IPS-15b (cell line): ENCODE measurements around the gene KLC1.
"Not testable (repeated sequence)": the region's sequence is repeated elsewhere in the genome, so short reads cannot be mapped to it uniquely, and the experiment has no call there.

ENCODE experiments used
- H3K27me3 ChIP-seq: one replicate; pipeline ENCODE4 v1.6.1; 2013; ENCODE audit warnings: low read length; ENCODE audit not compliant: control insufficient read depth, insufficient read depth
- H3K36me3 ChIP-seq: one replicate; pipeline ENCODE4 v1.6.1; 2013; ENCODE audit warnings: low read length; ENCODE audit not compliant: control insufficient read depth, insufficient read depth
- H3K4me1 ChIP-seq: one replicate; pipeline ENCODE4 v1.6.1; 2013; ENCODE audit warnings: mild to moderate bottlenecking, low read length; ENCODE audit not compliant: control insufficient read depth, insufficient read depth
- H3K4me3 ChIP-seq: one replicate; pipeline ENCODE4 v1.5.1; 2013; ENCODE audit warnings: low read depth, low read length
- H3K9ac ChIP-seq: one replicate; pipeline ENCODE4 v1.6.1; 2013; ENCODE audit warnings: low read depth, mild to moderate bottlenecking, low read length
- H3K9me3 ChIP-seq: one replicate; pipeline ENCODE4 v1.6.1; 2013; ENCODE audit warnings: mild to moderate bottlenecking, low read length; ENCODE audit not compliant: control insufficient read depth, insufficient read depth

Gene KLC1

DNA sequence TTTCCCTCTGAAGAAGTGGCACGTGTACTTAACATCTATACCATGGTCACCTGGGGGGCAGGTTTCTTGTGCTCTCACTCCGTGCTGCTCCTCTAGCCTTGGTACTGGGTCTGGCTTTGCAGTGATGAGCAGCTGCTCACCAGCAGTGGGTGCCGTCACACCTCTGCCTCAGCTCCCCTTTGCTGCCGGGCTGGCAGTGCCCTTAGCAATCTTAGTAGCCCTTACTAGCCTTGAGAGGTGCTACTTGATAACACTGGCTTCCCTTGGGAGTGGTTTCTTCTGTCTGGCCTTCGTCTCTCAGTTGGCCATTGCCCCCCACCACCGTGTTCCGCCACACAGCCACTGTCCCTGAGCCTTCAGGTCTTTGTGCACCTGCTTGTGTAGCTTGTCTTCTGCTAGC lies 22.6 kb downstream of the KLC1 start:
- H3K4me1 ChIP-seq: no peaks in the 10 kb centered on the region
- H3K9me3 ChIP-seq: no peaks in the 10 kb centered on the region
- no peak overlapping the region for H3K4me3 ChIP-seq
- no peak overlapping the region for H3K9ac ChIP-seq
- H3K27me3 ChIP-seq: no peaks in the 10 kb centered on the region
- H3K36me3 ChIP-seq: peaks cover 21% of the 10 kb centered on the region

DNA sequence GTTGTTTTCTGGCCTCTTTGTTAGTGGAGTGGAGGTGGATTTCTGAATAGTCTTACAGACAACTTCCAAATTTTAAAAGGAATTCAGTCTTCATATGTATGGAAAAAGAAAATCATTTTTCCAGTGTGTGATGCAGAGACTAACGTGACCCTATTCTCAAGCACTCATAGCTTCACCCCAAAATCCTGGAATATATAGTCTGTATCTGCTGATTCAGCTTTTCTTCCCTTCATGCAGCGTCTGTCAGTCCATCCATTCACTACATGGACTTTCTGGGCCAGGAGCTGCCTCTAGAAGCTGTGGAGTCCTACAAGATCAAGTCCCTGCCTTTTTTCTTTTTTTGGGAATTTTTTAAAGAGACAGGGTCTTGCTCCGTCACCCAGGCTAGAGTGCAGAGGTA lies 23.8 kb downstream of the KLC1 start:
- H3K9me3 ChIP-seq: no peaks in the 10 kb centered on the region
- no peaks in the 10 kb centered on the region for H3K27me3 ChIP-seq
- H3K36me3 ChIP-seq: peaks cover 27% of the 10 kb centered on the region
- no peak overlapping the region for H3K4me3 ChIP-seq
- no peak overlapping the region for H3K9ac ChIP-seq
- H3K4me1 ChIP-seq: no peaks in the 10 kb centered on the region

DNA sequence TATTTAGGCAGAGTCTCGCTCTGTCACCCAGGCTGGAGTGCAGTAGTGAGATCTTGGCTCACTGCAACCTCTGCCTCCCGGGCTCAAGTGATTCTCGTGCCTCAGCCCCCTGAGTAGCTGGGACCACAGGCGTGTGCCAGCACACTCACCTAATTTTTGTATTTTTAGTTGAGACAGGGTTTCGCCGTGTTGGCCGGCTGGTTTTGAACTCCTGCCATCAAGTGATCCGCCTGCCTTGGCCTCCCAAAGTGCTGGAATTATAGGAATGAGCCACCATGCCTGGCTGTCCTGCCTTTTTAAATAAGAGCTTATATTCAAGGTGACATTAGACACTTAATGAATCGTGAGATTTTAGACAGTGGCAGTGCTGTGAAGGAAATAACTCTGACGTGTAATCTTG lies 24.3 kb downstream of the KLC1 start:
- H3K36me3 ChIP-seq: peaks cover 29% of the 10 kb centered on the region
- H3K9me3 ChIP-seq, H3K4me3 ChIP-seq, H3K9ac ChIP-seq, H3K4me1 ChIP-seq, H3K27me3 ChIP-seq: not testable (repeated sequence)

DNA sequence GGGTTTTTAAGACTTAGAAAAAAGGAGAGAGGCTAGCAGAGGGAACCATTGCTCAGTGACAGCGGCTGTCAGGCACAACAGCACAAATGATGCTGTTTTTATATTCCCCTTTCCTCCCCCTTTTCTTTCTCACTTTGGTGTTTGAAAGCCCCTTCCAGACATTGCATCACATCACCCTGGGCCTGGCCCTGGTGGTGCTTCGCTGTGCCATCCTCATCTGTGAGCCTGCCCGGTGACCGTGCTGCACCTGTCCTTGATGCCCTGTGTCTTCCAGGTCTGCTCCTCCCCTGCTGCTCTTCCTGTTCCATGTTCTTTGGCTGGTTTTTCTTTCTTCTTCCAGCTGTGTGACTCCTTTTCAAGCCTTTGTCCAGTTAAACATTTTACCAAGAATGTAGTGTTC lies 24.8 kb downstream of the KLC1 start:
- no peaks in the 10 kb centered on the region for H3K9me3 ChIP-seq
- H3K36me3 ChIP-seq: peaks cover 29% of the 10 kb centered on the region
- no peak overlapping the region for H3K9ac ChIP-seq
- H3K27me3 ChIP-seq: no peaks in the 10 kb centered on the region
- no peak overlapping the region for H3K4me3 ChIP-seq
- H3K4me1 ChIP-seq: no peaks in the 10 kb centered on the region

DNA sequence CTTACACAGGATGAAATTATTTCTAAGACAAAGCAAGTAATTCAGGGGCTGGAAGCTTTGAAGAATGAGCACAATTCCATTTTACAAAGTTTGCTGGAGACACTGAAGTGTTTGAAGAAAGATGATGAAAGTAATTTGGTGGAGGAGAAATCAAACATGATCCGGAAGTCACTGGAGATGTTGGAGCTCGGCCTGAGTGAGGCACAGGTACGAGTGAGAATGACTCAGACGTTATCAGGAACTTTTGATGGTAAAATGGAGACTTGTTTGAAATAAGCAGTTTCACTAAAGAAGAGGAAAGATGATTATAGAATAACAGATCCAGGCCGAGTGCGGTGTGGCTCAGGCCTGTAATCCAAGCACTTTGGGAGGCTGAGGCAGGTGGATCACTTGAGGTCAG lies 25.6 kb downstream of the KLC1 start:
- H3K9me3 ChIP-seq: no peaks in the 10 kb centered on the region
- H3K9ac ChIP-seq: no peak overlapping the region
- peaks cover 33% of the 10 kb centered on the region for H3K36me3 ChIP-seq
- no peaks in the 10 kb centered on the region for H3K27me3 ChIP-seq
- H3K4me3 ChIP-seq: no peak overlapping the region
- no peaks in the 10 kb centered on the region for H3K4me1 ChIP-seq

DNA sequence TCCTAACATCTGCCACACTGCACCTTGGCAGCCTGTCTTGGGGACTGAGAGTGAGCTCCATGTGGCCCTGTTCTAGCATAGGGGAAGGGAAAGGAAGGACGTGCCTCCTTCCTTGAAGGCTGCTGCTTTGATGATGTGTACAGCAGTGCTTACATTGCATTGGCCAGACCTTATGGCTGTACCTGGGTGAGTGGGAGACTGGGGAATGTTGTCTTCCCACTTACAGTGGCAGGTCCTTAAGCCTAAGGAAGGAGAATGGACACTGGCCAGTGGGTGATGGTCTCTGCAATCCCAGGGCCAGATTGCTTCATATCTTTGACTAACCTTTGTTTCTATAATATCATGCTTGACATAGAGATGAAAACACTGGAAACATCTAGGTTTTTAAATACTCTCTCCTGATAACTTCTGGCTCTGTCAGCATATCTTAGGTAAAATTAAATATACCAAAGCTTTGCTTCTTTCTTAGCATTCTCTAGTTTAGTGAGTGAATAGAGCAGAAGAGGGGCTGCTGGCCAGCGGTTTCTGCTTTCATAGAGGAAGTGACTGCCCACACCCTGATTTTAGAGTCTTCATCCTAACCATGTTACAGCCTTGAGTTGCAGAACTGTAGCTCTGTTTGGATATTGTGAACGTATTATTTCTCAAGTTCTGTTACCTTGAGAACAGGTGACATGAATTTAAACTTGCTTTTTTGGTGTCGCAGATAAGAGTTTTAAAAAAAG lies 27.2 kb downstream of the KLC1 start:
- H3K36me3 ChIP-seq: peaks cover 45% of the 10 kb centered on the region

DNA sequence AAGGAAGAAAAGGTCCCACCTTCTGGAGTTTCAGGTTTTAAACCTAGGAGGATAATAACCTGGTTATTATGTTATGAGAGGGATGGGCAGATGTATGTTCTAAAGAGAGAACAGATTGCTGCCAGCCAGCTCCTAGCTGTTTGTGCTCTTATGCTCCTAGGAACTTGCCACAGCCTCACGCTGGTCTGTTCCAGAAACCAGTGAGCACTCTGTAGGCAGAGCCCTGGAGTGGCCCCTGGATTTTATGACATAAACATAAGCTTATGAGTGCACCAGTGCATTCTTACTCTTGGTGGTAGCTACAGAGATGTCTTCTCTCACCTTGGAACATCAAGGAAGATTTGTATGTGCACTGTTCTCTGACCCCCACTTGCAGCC lies 27.7 kb downstream of the KLC1 start:
- Histone ChIP-seq H3K27me3 (no peaks in the 10 kb centered on the region), H3K9ac (no peak overlapping the region), H3K9me3 (no peaks in the 10 kb centered on the region), H3K36me3 (peaks cover 45% of the 10 kb centered on the region), H3K4me3 (no peak overlapping the region), H3K4me1 (no peaks in the 10 kb centered on the region)

More for the DNA sequence above, 27.2 kb downstream of the KLC1 start:
- Histone ChIP-seq H3K9ac (no peak overlapping the region), H3K27me3 (no peaks in the 10 kb centered on the region), H3K4me1 (no peaks in the 10 kb centered on the region), H3K4me3 (no peak overlapping the region), H3K9me3 (no peaks in the 10 kb centered on the region)

DNA sequence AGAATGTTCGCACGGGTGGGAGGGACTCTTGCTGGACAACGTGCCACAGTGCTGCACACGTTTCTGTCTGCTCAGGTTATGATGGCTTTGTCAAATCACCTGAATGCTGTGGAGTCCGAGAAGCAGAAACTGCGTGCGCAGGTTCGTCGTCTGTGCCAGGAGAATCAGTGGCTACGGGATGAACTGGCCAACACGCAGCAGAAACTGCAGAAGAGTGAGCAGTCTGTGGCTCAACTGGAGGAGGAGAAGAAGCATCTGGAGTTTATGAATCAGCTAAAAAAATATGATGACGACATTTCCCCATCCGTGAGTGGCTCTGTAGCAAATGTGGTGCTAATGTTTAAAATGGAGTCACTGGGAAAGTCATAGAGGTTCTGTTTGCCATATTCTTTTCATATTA lies 28.5 kb downstream of the KLC1 start:
- Histone ChIP-seq H3K4me3 (no peak overlapping the region), H3K4me1 (no peaks in the 10 kb centered on the region), H3K9ac (no peak overlapping the region), H3K9me3 (no peaks in the 10 kb centered on the region), H3K36me3 (peaks cover 49% of the 10 kb centered on the region), H3K27me3 (no peaks in the 10 kb centered on the region)

DNA sequence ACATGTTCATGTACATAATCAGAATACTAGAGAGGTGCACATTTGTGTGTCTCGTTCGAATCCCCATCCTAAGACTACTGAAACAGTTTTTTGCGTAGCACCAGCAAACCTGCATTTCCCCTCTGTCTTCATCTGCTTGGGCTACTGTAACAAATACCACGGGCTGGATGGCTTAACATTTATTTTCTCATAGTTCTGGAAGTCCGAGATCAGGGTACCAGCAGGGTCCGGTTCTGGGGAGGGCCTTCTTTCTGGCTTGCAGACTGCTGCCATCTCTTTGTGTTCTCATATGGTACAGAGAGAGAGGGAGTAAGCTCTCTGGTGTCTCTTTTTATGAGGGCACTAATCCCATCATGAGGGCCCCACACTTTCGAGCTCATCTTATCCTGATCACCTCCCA lies 30.6 kb downstream of the KLC1 start:
- Histone ChIP-seq H3K9ac (no peak overlapping the region), H3K4me1 (no peaks in the 10 kb centered on the region), H3K9me3 (no peaks in the 10 kb centered on the region), H3K36me3 (peaks cover 56% of the 10 kb centered on the region), H3K27me3 (no peaks in the 10 kb centered on the region), H3K4me3 (no peak overlapping the region)

DNA sequence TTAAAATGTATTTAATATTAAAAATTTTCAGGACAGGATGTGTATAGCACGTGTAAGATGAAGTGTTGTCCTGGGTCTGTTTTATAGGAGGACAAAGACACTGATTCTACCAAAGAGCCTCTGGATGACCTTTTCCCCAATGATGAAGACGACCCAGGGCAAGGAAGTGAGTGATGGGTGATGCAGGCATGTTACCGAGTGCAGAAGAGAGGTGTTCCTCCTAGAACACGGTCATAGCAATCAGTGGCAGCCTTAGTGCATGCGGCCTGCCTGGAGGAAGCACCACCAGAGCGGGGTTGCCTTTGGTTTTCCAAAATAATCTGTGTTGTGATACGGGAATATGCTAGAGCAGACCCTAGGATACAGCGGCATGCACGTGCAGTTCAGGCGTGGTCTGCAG lies 33.0 kb downstream of the KLC1 start:
- no peak overlapping the region for H3K4me3 ChIP-seq
- peaks cover 39% of the 10 kb centered on the region for H3K36me3 ChIP-seq
- no peak overlapping the region for H3K9ac ChIP-seq

DNA sequence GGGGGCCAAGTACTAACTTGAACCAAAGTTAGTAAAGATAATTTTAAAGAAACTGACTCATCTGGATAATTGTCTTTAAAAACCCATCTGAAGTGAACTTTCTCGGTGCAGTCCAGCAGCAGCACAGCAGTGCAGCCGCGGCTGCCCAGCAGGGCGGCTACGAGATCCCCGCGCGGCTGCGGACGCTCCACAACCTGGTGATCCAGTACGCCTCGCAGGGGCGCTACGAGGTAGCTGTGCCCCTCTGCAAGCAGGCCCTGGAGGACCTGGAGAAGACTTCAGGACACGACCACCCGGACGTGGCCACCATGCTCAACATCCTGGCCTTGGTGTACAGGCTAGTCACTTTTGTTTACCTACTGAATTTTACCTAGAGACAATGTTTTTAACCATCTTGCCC lies 33.6 kb downstream of the KLC1 start:
- no peak overlapping the region for H3K4me3 ChIP-seq
- no peaks in the 10 kb centered on the region for H3K27me3 ChIP-seq
- peaks cover 38% of the 10 kb centered on the region for H3K36me3 ChIP-seq
- H3K9ac ChIP-seq: no peak overlapping the region
- no peaks in the 10 kb centered on the region for H3K9me3 ChIP-seq
- H3K4me1 ChIP-seq: no peaks in the 10 kb centered on the region

More for the DNA sequence above, 33.0 kb downstream of the KLC1 start:
- H3K27me3 ChIP-seq: no peaks in the 10 kb centered on the region
- no peaks in the 10 kb centered on the region for H3K4me1 ChIP-seq
- no peaks in the 10 kb centered on the region for H3K9me3 ChIP-seq

DNA sequence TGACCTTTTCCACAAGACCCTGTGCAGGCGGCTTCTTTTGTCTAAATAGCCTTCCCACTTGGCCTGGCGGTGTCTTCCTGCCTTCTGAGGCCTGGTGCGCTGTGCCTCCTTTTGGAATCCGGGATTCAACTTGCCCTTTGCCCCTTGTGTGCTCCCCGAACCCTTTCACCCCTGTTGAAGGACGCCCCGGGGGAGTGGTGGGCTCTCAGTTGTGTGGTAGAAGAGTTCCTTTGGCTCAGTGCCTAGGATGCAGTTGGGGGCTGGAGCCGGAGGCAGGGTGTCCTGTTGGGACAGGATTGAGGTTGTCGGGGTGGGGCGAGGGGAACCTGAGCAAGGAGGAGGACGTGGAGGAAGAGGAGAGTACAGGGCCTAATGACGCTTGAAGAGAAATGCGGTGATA lies 34.5 kb downstream of the KLC1 start:
- Histone ChIP-seq H3K4me1 (no peaks in the 10 kb centered on the region), H3K36me3 (peaks cover 34% of the 10 kb centered on the region), H3K9me3 (no peaks in the 10 kb centered on the region), H3K27me3 (no peaks in the 10 kb centered on the region), H3K9ac (no peak overlapping the region), H3K4me3 (no peak overlapping the region)
